Measurements from ENCODE around the gene BUD31. TPM values are rescaled to one million over a fixed set of nuclear protein-coding genes. Genes with fewer than 3 reads are reported as not detected.

BUD31 gene
- total RNA-seq, 1 donor from 2014 or later: 176 TPM

Other genes with a start within 250 kb of the BUD31 start
- gene KPNA7, start 200.9 kb upstream of the BUD31 start, total RNA-seq: not detected in 2 replicates
- 0.11 and 0.24 TPM in 2 replicates for gene MYH16, start 136.1 kb upstream of the BUD31 start, total RNA-seq
- 185 and 198 TPM in 2 replicates for gene ARPC1A, start 83.1 kb upstream of the BUD31 start, total RNA-seq
- gene ARPC1B, start 34.2 kb upstream of the BUD31 start, total RNA-seq: 170 and 175 TPM in 2 replicates
- gene PDAP1, start 372 bp upstream of the BUD31 start, total RNA-seq: 106 and 111 TPM in 2 replicates
- gene PTCD1, start 29.8 kb downstream of the BUD31 start, total RNA-seq: 5.8 and 7.4 TPM in 2 replicates
- gene CPSF4, start 30.0 kb downstream of the BUD31 start, total RNA-seq: 42.8 and 46.8 TPM in 2 replicates
- 307 and 329 TPM in 2 replicates for gene ATP5MF, start 57.2 kb downstream of the BUD31 start, total RNA-seq
- 18.3 and 21.7 TPM in 2 replicates for gene ZNF789, start 63.9 kb downstream of the BUD31 start, total RNA-seq
- gene ZNF394, start 91.3 kb downstream of the BUD31 start, total RNA-seq: 20.0 and 25.7 TPM in 2 replicates
- 15.3 and 16.4 TPM in 2 replicates for gene ZKSCAN5, start 95.7 kb downstream of the BUD31 start, total RNA-seq
- 4.7 TPM in 2 replicates for gene FAM200A, start 143.1 kb downstream of the BUD31 start, total RNA-seq
- gene ZNF655, start 149.7 kb downstream of the BUD31 start, total RNA-seq: 54.1 and 59.7 TPM in 2 replicates
- 0.23 and 0.43 TPM in 2 replicates for gene TMEM225B, start 189.3 kb downstream of the BUD31 start, total RNA-seq
- 13.3 and 14.6 TPM in 2 replicates for gene ZSCAN25, start 208.0 kb downstream of the BUD31 start, total RNA-seq

All from astrocyte (in vitro differentiated cells and primary cell).